Neuronal stem cell (in vitro differentiated cells): ENCODE measurements around the gene TBPL1.
"Not testable (repeated sequence)": the region's sequence is repeated elsewhere in the genome, so short reads cannot be mapped to it uniquely, and the experiment has no call there.

Source experiments
- DNase-seq: peaks from one replicate; pipeline ENCODE4 v3.0.0-alpha.2; 2013; ENCODE audit warnings: low spot score
- H2AFZ ChIP-seq: one replicate; pipeline ENCODE4 v1.6.1; 2013; ENCODE audit warnings: mild to moderate bottlenecking, low read length, inconsistent platforms
- H2AK5ac ChIP-seq: 2 replicates; pipeline ENCODE4 v1.6.1; 2013; ENCODE audit warnings: low read depth, mild to moderate bottlenecking, inconsistent platforms, low read length, moderate library complexity, mixed read lengths
- H2BK120ac ChIP-seq: 2 replicates; pipeline ENCODE4 v1.6.1; 2013; ENCODE audit warnings: low read depth, mild to moderate bottlenecking, inconsistent platforms, low read length, moderate library complexity, mixed read lengths
- H2BK12ac ChIP-seq: one replicate; pipeline ENCODE4 v1.6.1; 2013; ENCODE audit warnings: low read length, inconsistent platforms
- H2BK15ac ChIP-seq: 2 replicates; pipeline ENCODE4 v1.6.1; 2013; ENCODE audit warnings: mild to moderate bottlenecking, low read length, inconsistent platforms, mixed read lengths
- H2BK5ac ChIP-seq: one replicate; pipeline ENCODE4 v1.6.1; 2013; ENCODE audit warnings: inconsistent platforms, mild to moderate bottlenecking, low read length, moderate library complexity
- H3K14ac ChIP-seq: one replicate; pipeline ENCODE4 v1.6.1; 2013; ENCODE audit warnings: low read length, inconsistent platforms
- H3K18ac ChIP-seq: 2 replicates; pipeline ENCODE4 v1.6.1; 2013; ENCODE audit warnings: low read length, inconsistent platforms
- H3K23ac ChIP-seq: 2 replicates; pipeline ENCODE4 v1.6.1; 2013; ENCODE audit warnings: low read depth, mild to moderate bottlenecking, mixed read lengths, low read length, inconsistent platforms; ENCODE audit not compliant: poor library complexity
- H3K27ac ChIP-seq: replicated peaks from 3 replicates; pipeline ENCODE4 v1.5.1; 2013; ENCODE audit warnings: low read length, inconsistent platforms
- H3K27me3 ChIP-seq, 3 experiments: 2 replicates each; pipeline ENCODE4 v1.6.1; 2013; ENCODE audit warnings: low read length in 3 of 3, mild to moderate bottlenecking in 2 of 3, inconsistent platforms in 1 of 3, low read depth in 1 of 3, mixed read lengths in 1 of 3, moderate library complexity in 1 of 3; ENCODE audit not compliant: control insufficient read depth in 3 of 3, insufficient read depth in 3 of 3
- H3K36me3 ChIP-seq, 2 donors: replicated peaks in 1 of 2; 2 replicates each; pipeline ENCODE4 v1.6.1; 2013; ENCODE audit warnings: low read length in 2 of 2; ENCODE audit not compliant: control insufficient read depth in 2 of 2, insufficient read depth in 2 of 2
- H3K4ac ChIP-seq: 2 replicates; pipeline ENCODE4 v1.6.1; 2013; ENCODE audit warnings: inconsistent platforms, mild to moderate bottlenecking, low read length, moderate library complexity
- H3K4me1 ChIP-seq, 2 donors: 1 replicate in 1 of 2; 2 replicates in 1 of 2; pipeline ENCODE4 v1.6.1; 2013; ENCODE audit warnings: low read length in 2 of 2, low read depth in 1 of 2; ENCODE audit not compliant: control insufficient read depth in 2 of 2, insufficient read depth in 1 of 2
- H3K4me2 ChIP-seq: one replicate; pipeline ENCODE4 v1.6.1; 2013; ENCODE audit warnings: mild to moderate bottlenecking, low read length, inconsistent platforms; ENCODE audit not compliant: insufficient read depth, poor library complexity, severe bottlenecking
- H3K4me3 ChIP-seq, 2 donors: 2 replicates each; pipeline ENCODE4 v1.5.1; 2013; ENCODE audit warnings: low read length in 2 of 2, mild to moderate bottlenecking in 2 of 2, inconsistent platforms in 1 of 2, moderate library complexity in 1 of 2
- H3K79me1 ChIP-seq: one replicate; pipeline ENCODE4 v1.6.1; 2013; ENCODE audit warnings: low read depth, mild to moderate bottlenecking, inconsistent platforms, low read length, moderate library complexity
- H3K9ac ChIP-seq: one replicate; pipeline ENCODE4 v1.6.1; 2013; ENCODE audit warnings: mild to moderate bottlenecking, low read depth, low read length, inconsistent platforms; ENCODE audit not compliant: poor library complexity
- H3K9me3 ChIP-seq, 2 donors: replicated peaks in 1 of 2; 2 replicates each; pipeline versions ENCODE3 to v1.6.1; 2013; ENCODE audit warnings: low read length in 2 of 2, mild to moderate bottlenecking in 2 of 2, inconsistent platforms in 1 of 2, low read depth in 1 of 2, mixed read lengths in 1 of 2, moderate library complexity in 1 of 2; ENCODE audit not compliant: control insufficient read depth in 2 of 2, insufficient read depth in 1 of 2
- H4K8ac ChIP-seq: one replicate; pipeline ENCODE4 v1.6.1; 2013; ENCODE audit warnings: low read depth, mild to moderate bottlenecking, inconsistent platforms, low read length, moderate library complexity
- H4K91ac ChIP-seq: one replicate; pipeline ENCODE4 v1.6.1; 2013; ENCODE audit warnings: low read length, low read depth, mild to moderate bottlenecking, inconsistent platforms; ENCODE audit not compliant: poor library complexity
- WGBS, 2 donors: extraction: QIAGEN DNeasy Blood & Tissue Kit; methylation state at CpG; one replicate each; pipeline ENCODE4 v1.1.7; 2013; ENCODE audit warnings: missing lambda C conversion rate in 2 of 2, mixed read lengths in 1 of 2; ENCODE audit not compliant: insufficient read length in 2 of 2, insufficient replicate concordance in 1 of 2; ENCODE audit errors: extremely low coverage in 2 of 2; 5-methylcytosine and 5-hydroxymethylcytosine counted together

The TBPL1 gene

DNA sequence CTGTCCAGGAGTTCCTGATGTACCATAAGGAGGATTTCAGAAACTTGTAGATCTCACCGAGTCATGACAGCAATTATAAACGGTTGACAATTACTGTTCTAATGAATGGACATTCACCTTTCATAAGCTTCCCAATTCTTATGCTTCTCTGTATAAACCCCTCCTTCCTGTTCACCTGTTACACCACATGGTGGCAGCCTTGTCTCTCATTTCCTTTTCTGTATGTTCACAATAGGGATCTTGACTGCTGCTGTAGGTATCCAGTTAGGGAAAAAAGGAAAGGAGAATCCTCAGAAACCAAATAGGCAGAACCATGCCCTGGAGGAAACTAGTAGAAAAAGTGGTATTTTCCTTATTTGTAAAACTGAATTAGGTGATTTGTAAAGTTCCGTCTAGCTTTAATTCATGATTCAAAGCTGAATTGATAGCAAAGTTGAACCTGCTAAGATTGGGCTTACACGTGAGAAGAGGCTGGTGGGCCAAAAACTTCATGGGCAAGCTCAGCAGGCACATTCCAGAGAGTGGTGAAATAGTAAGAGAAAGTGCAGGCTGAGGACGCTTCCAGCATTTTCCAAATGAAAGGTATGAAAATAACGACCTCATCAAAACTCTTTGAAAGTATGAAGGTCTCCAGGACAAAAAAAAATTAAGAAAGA lies 29.0 kb upstream of the TBPL1 start:
- Histone ChIP-seq H3K79me1 (no peaks in the 10 kb centered on the region), H3K9ac (no peak overlapping the region), H3K4ac (no peak overlapping the region), H3K14ac (no peak overlapping the region), H2BK5ac (no peak overlapping the region), H3K4me2 (no peak overlapping the region), H3K9me3 (no peaks in the 10 kb centered on the region), H2AK5ac (no peak overlapping the region), H3K4me1 (peaks cover 0 to 2% of the 10 kb centered on the region in 2 donors), H2BK12ac (no peak overlapping the region), H3K23ac (no peak overlapping the region), H3K36me3 (no peaks in the 10 kb centered on the region), H2BK15ac (no peak overlapping the region), H2AFZ (no peak overlapping the region), H3K18ac (no peak overlapping the region), H4K8ac (no peak overlapping the region), H3K27ac (no peak overlapping the region), H4K91ac (no peak overlapping the region), H2BK120ac (no peak overlapping the region), H3K27me3 (no peaks in the 10 kb centered on the region), H3K4me3 (no peak overlapping the region)
- no CpG with 5 or more reads among the region's 6 CpGs for WGBS, 2 donors
- DNase-seq, result peak; percentile 76

DNA sequence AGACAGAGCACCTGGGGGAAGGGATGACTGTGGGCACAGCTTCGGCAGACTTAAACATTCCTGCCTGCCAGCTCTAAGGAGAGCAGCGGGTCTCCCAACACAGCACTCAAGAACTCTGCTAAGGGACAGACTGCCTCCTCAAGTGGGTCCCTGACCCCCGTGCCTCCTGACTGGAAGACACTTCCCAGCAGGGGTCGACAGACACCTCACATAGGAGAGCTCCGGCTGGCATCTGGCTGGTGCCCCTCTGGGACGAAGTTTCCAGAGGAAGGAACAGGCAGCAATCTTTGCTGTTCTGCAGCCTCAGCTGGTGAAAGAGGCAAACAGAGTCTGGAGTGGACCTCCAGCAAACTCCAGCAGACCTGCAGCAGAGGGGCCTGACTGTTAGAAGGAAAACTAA lies 21.8 kb upstream of the TBPL1 start:
- not testable (repeated sequence) for H4K91ac ChIP-seq, H3K14ac ChIP-seq, H3K9me3 ChIP-seq, H3K4me1 ChIP-seq, H3K27ac ChIP-seq, H3K9ac ChIP-seq, H2BK120ac ChIP-seq, H4K8ac ChIP-seq, H3K18ac ChIP-seq, H3K23ac ChIP-seq, H3K4me3 ChIP-seq, H2BK15ac ChIP-seq, H3K4me2 ChIP-seq, H3K27me3 ChIP-seq, H3K36me3 ChIP-seq, H2AFZ ChIP-seq, H2BK5ac ChIP-seq, H3K79me1 ChIP-seq, H2BK12ac ChIP-seq, H2AK5ac ChIP-seq, H3K4ac ChIP-seq, DNase-seq
- no CpG with 5 or more reads among the region's 6 CpGs for WGBS, 2 donors

DNA sequence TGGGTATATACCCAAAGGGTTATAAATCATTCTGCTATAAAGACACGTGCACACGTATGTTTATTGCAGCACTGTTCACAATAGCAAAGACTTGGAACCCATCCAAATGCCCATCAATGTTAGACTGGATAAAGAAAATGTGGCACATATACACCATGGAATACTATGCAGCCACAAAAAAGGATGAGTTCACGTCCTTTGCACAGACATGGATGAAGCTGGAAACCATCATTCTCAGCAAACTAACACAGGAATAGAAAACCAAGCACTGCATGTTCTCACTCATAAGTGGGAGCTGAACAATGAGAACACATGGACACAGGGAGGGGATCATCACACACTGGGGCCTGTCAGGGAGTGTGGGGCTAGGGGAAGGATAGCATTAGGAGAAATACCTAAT lies 16.7 kb upstream of the TBPL1 start:
- not testable (repeated sequence) for H3K4me2 ChIP-seq, H4K91ac ChIP-seq, H3K18ac ChIP-seq, H3K4ac ChIP-seq, H2BK5ac ChIP-seq, H2AK5ac ChIP-seq, H3K23ac ChIP-seq, H3K14ac ChIP-seq, H3K27me3 ChIP-seq, H3K27ac ChIP-seq, H2BK120ac ChIP-seq, H2BK12ac ChIP-seq, H3K36me3 ChIP-seq, H3K9ac ChIP-seq, H4K8ac ChIP-seq, H3K79me1 ChIP-seq, H2AFZ ChIP-seq, H3K4me1 ChIP-seq, H3K9me3 ChIP-seq, H2BK15ac ChIP-seq, DNase-seq, H3K4me3 ChIP-seq
- no CpG with 5 or more reads among the region's 3 CpGs for WGBS, 2 donors

DNA sequence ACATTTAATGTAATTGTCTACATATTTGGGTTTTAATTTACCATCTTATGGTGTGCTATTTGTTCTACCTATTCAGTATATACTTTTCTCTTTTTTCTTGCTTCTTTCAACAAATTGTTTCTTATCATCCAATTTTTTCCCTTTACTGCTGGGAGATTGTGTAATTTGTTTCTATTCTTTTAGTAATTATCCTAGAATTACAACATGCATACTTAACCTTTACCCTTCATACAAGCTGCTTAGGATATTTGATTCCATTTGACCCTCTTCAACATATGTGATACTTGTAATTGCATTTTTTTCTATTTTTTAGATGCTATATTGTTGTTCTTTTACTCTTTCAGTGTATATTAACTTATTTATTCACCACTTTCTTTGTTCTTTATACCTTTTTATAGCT lies 15.1 kb upstream of the TBPL1 start:
- no peak overlapping the region for H2BK15ac ChIP-seq
- H2BK5ac ChIP-seq, result no peak overlapping the region
- H3K27ac ChIP-seq, result no peak overlapping the region
- no peak overlapping the region for H3K4ac ChIP-seq
- H3K4me1 ChIP-seq, result no peaks in the 10 kb centered on the region
- H2AK5ac ChIP-seq, result no peak overlapping the region
- H3K9me3 ChIP-seq, result peaks cover 0 to 5% of the 10 kb centered on the region in 2 donors
- H3K36me3 ChIP-seq, result no peaks in the 10 kb centered on the region
- no peak overlapping the region for H4K8ac ChIP-seq
- H3K79me1 ChIP-seq, result no peaks in the 10 kb centered on the region
- no peak overlapping the region for H2BK120ac ChIP-seq
- no peak overlapping the region for H2BK12ac ChIP-seq
- H3K23ac ChIP-seq, result no peak overlapping the region
- H4K91ac ChIP-seq, result no peak overlapping the region
- peaks cover 0 to 3% (median 0%) of the 10 kb centered on the region in 3 experiments for H3K27me3 ChIP-seq
- H3K14ac ChIP-seq, result no peak overlapping the region
- H3K18ac ChIP-seq, result no peak overlapping the region
- no peak overlapping the region for H2AFZ ChIP-seq
- no peak overlapping the region for H3K4me3 ChIP-seq
- H3K4me2 ChIP-seq, result no peak overlapping the region
- H3K9ac ChIP-seq, result no peak overlapping the region
- no peak for DNase-seq
